Transverse colon (tissue), 3 donors: ENCODE measurements around the gene CCDC12.

Experiments used
- CTCF ChIP-seq, 5 experiments: fragments of 200-600 bp in 3 of 5; fragments of 450-650 bp in 2 of 5; sonication (generic) in 3 of 5; IDR thresholded peaks; 1 replicate in 2 of 5; 2 replicates in 3 of 5; pipeline ENCODE4 v1.5.1; 2016 to 2017; ENCODE audit warnings: antibody characterized with exemption in 5 of 5, inconsistent platforms in 3 of 5, mild to moderate bottlenecking in 2 of 5, moderate library complexity in 1 of 5
- EP300 ChIP-seq: sonication (generic); formaldehyde crosslinking; IDR thresholded peaks from one replicate; pipeline ENCODE4 v1.6.1; 2017; ENCODE audit warnings: antibody characterized with exemption, low read depth

GRCh38 chr3:46960835-46961234 lies 15.7 kb downstream of the CCDC12 start:
- TF ChIP-seq CTCF (IDR thresholded peaks at IDR 0.05) (no peak), EP300 (no peak)
